NCI-H146 treated with DMSO at 0.1 percent for 48 hours (cell line): Measurements from ENCODE around the gene DNAJB2.
"Not testable (repeated sequence)": the region's sequence is repeated elsewhere in the genome, so short reads cannot be mapped to it uniquely, and the experiment has no call there.

Source experiments
- DNase-seq: peaks from one replicate; lab custom pipeline; 2025; ENCODE audit not compliant: unreplicated experiment; lab: John Stamatoyannopoulos, UW

Gene DNAJB2

DNA sequence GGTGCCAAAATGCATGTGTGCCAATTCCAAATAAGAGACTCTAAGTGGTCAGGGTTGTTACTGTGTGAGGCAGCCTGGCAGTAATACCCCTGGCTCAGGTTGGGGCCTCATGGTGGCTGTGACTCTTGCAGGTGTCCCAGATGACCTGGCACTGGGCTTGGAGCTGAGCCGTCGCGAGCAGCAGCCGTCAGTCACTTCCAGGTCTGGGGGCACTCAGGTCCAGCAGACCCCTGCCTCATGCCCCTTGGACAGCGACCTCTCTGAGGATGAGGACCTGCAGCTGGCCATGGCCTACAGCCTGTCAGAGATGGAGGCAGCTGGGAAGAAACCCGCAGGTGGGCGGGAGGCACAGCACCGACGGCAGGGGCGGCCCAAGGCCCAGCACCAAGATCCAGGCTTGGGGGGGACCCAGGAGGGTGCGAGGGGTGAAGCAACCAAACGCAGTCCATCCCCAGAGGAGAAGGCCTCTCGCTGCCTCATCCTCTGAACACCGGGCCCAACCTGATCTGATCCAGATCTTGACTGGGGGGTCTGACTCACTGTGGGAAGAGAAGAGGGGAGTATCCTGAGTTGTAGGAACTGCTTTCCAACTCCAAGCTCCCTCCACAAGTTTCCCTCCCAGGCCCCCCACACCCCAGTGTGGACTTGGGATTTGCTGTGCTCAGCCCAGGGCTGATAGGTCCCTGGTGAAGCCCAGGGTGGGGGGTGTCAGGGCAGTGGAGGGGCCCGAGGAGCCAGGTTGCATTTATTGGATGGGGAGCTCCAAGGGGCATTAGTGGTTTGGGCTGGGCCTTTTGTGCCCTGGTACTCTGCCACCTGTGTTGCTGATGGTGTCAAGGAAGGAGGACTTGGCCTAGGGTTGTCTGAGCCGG lies 5.6 kb downstream of the DNAJB2 start:
- DNase-seq = no peak

DNA sequence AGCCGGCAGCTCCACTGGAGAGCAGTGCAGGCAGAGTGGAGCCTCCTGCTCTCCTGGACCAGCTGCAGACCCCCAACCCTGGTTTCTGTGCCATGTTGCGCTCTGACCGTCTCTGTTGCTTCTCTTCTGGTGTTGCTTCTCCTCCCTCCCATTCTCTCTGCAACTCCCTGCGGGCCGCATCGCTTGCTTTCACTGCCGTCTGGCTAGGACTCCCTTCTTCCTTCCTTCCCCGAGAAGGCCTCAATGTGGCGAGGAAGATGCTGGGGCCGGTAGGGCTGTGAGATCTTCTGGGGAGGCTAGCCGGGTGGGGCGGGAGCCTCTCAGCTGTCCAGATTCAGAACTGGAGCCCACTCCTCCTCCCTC lies 6.2 kb downstream of the DNAJB2 start:
- no peak for DNase-seq

- no peak for DNase-seq
Observed at GRCh38 chr2:219285894-219286425, 6.8 kb downstream of the DNAJB2 start.

DNA sequence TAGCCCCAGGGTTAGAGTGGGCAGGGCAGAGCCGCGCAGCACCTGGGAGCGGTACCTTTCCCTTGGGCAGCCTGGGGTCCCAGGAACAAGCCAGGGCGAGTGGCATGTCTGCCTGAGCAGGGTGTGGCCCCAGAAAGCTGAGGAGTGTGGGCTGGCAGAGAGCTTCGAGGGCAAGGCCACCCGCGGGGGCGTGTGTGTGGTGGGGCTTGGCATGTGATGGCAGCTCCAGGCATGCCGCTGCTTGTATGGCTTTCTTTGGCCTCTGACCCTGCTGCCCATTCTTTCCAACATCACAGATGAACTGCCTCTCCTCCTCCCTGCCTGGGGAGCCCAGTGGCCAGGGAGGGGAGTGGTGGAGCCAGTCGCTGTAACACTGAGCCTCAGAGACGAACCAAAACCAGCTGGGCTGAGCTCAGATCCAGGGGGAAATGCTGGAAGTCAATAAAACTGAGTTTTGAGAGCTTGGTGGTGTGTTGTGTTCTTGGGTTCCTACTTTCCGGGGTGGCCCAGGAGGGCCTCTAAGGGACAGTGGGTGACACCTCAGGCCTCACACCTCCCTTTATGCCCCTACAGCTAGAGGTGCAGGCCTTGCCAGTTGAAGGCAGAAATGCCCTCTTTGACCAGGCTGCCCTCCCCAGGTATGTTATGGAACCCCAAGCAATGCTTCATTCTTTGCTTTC lies 7.4 kb downstream of the DNAJB2 start:
- no peak for DNase-seq

- DNase-seq = not testable (repeated sequence)
Observed at GRCh38 chr2:219287116-219287440, 7.9 kb downstream of the DNAJB2 start.

- DNase-seq = no peak
Observed at GRCh38 chr2:219287580-219288265, 8.6 kb downstream of the DNAJB2 start.

- DNase-seq = no peak
Observed at GRCh38 chr2:219289195-219289536, 10.0 kb downstream of the DNAJB2 start.

GRCh38 chr2:219289537-219290361 lies 10.6 kb downstream of the DNAJB2 start:
- no peak for DNase-seq

GRCh38 chr2:219290381-219291171 lies 11.4 kb downstream of the DNAJB2 start:
- DNase-seq = no peak

GRCh38 chr2:219291394-219291793 lies 12.2 kb downstream of the DNAJB2 start:
- no peak for DNase-seq

DNA sequence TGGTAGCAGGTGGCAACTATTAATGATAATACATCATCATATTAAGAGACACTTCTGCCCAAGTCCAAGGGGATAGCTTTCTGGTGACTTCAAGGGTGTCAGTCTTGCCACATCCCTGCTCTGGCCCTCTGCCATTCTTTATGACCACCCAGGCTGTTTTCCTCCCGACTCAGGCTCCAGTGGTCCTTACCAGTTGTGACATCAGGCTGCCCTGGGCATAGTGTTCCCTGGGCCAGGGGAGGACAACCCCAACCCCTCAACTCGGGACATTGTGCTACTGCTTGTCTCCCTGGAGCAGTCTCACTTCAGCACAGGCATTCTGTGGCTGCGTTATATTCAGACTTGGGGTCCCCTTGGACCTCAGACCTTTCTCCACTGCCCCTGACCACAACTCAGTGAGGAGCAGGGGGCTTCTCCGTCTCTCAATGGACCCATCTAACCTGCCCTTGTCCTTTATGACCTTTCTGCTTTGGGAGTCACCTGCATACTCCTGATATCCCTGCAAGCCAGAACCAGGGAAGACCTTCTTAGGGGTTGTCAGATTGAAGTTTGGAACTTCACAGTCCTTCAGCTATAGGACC lies 12.8 kb downstream of the DNAJB2 start:
- DNase-seq = no peak

DNA sequence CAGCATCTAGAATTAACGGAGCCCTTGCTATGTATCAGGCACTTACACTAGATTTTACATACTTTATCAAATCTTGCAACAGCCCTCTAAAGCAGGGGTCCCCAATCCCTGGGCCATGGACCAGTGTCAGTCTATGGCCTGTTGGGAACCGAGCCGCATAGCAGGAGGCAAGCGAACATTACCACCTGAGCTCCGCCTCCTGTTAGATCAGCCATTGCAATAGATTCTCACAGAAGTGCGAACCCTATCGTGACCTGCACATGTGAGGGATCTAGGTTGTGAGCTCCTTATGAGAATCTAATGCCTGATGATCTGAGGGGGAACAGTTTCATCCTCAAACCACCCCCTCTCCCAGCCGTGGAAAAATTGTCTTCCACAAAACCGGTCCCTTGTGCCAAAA lies 13.4 kb downstream of the DNAJB2 start:
- DNase-seq = no peak

DNA sequence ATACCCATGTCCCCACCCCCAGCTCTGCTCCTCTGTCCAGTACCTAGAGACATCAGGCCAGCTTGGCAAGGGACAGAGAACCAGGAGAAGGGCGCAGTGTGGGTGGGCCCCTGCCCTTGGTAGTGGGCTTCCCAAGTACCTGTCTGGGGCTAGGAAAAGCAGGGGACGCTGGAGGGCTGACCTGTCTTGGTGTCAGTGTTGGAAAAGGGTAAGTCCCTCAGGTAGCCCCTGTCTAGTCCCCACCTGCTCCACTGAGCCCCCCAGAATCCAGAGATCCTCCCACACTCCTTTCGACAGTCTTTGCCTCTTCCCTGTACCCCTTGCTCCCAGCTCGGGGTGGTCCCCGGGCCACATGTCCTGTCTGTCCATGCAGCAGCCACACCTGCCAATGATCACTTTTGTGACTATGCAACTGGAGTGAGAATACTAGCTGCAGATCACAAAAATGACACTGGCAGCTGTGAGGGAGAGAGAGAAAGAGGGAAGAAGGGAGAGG lies 14.6 kb downstream of the DNAJB2 start:
- DNase-seq = no peak

DNA sequence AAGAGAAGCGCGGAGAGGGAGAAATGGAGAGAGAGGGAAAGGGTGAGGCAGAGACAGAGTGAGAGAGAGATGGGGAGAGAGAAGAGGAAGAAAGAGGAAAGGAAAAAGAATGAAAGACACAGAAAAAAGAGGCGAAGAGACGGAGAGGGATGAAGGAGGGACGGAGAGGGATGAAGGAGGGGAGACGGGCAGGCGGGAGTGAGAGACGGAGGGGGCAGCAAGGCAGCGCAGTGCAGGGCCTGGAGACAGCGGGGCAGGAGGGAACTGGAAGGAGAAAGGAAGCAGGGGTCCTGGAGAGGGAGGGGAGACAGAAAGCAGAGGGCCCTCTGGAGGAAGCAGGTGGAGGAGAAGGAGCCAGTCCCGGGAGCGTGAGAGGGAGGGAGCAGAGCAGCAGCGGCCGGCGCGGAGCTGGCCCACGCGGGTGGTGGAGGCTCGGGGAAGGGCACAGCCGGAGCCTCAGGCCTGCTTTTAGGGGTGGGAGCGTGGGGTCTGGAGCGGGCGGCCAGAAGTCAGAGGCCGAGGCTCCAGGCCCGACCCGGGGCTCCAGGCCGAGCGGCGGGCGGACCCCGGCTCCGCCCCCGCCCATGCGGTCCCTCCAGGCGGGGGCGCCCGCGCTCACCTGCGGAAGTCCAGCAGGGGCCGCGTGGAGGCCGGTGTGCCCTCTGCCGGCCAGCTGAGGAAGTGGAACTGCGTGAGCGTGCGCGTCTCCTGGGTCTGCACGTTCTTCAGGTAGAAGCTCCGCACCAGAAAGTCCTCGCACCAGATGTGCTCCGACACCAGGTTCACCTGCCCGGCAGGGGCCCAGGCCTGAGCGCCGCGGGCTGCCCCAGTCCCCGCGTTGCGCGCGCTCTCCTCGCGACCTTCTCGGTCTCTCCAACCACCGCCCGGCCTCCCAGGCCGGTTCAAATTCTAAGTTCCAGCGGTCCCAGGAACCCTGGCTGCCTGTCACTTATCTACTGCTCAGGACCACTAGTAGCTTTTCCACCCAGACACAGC lies 15.5 kb downstream of the DNAJB2 start:
- DNase-seq = peak; percentile 39

DNA sequence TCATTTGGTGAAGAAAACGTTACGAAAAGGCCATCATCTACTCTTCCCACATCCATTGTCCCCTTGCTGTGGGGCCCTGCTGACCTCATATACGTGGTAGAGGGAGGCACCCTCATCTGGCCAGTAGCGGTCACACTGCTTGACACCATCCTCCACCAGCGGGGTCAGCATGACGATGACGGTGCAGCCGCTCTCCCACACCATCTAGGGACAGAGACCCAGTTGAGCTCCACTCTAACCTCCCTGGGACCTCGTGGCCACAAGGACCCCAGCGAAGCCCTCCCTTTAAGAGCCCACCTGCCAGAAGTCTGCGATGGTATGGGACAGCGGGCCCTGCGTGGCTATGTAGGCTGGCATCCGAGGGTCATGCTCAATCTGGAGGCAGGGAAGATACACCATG lies 17.0 kb downstream of the DNAJB2 start:
- no peak for DNase-seq

DNA sequence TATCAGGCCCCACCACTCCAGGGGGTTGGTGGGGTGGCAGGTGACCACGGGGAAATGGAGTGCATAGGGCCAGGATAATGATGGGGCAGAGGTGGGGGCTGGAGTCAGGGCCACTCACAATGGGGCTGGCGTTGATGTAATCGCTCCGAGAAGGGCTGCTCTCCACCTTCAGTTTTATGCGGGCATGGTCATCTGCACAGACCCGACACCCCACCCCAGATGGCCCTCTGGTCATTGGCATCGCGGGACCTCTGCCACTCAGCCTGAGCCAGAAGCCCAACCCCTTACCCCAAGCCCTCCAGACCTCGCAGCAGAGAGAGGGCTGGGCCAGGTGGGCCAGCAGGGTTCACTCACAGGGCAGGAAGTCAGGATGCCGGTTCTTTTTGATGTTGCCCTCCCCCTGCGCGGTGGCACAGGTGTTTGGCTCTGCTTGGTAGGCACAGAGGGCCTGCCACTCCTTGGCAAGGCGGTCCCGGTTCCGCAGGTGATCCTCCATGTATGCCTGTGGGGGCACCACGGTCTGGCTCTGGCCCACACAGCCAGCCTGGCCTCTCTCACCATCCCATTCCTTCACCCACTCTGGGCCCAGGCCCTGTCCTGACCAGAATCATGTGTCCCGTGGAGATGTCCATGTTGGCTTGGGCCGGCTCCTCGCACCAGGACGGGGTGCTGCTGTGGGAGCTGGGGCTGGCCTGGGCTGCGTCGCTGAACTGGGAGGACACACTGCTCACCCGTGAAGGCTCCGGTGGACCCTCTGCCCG lies 17.6 kb downstream of the DNAJB2 start:
- no peak for DNase-seq

DNA sequence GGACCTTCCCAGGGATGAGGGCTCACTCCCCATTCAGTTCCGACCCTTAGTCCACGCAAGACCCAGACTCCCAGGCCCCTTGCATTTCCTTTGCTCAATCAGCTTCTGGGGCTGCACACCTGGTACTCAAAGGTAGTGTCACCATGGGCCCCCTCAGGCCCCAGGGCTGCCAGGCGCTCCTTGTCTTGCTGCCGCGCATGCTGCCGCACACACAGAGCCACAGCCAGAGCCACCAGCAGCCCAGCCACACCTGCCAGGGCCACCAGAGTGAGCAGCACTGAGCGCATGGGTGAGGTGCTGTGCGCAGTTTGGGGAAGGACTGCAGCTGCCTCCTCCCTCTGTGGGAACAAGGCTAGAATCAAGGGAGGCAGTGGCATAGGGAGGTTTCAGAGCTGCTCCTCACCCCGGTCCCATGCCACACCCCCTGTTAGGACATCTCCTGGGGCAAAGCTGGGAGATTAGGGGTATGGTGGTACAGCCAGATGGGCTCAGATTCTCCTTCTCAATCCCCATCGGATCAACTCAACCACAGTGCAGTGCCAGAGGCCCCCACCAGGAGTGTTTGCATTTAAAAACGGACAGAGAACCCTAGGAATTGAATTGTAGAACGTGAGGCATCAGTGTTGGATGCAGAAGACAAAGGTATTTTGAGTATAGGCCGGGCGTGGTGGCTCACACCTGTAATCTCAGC lies 18.7 kb downstream of the DNAJB2 start:
- DNase-seq = no peak
